GM08714 (cell line): ENCODE measurements around the gene SCCPDH.

Experiments
- H3K4me3 ChIP-seq: fragments of 200-500 bp; sonication (Bioruptor generic); 2 replicates; pipeline ENCODE4 v1.5.1; 2014; ENCODE audit warnings: mild to moderate bottlenecking, low read length, inconsistent platforms
- ZNF274 ChIP-seq: IDR thresholded peaks from 2 replicates; pipeline ENCODE4 v1.6.1; 2012; ENCODE audit warnings: mild to moderate bottlenecking, low read depth, low read length

Gene SCCPDH

DNA sequence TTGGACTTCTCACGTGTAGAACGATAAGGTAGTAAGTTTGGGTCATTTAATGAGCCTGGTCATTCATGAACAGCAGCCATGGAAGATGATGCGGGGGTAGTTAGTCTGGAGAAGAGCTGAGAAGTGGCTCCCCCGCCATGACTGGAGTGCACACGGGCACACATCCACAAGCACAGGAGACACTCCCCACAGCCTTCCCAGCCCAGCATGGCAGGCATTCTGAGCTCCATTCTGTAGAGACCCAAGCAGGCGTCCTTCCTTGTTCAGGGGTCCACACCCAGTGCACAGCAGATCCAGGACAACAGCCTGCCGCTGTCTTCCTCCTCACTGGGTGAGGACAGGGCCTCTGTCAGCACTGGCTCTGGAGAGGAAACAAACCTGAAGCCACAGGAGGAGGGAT, 57.0 kb downstream of the SCCPDH start:
- H3K4me3 ChIP-seq: no peak overlapping the region
- no peak for TF ChIP-seq ZNF274

DNA sequence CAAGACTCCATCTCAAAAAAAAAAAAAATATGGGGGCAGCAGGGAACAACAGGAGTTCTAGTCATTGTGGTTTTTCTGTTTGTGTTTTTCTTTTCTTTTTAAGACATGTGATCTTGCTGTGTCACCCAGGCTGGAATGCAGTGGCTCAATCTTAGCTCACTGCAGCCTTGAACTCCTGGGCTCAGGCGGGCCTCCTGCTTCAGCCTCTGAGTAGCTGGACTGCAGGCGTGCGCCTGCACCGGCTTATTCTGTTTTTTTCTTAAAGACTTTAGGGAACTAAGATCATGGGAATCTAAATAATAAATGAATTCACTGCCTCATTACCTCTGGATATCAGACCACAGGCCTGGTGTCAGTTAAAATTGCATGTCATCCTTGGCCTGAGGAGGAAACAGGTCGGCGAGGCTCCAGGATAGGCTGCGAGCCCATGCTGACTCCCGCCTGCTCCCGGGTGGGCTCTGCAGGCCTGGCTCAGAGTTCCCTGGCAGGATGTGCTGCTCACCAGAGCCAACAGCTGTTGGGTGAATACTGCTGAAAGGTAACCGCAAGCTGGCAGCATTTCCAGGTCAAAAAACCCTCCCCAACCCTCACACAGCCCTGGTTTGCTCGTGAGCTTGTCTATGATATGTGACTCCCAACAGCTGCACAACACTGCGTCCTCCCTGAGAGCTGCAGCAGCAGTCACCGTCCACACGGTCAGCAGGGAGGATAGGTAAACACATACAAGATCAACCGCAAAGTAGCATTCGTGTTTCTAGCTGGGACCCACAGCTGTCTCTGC, 58.1 kb downstream of the SCCPDH start:
- no peak overlapping the region for H3K4me3 ChIP-seq
- TF ChIP-seq ZNF274: no peak

DNA sequence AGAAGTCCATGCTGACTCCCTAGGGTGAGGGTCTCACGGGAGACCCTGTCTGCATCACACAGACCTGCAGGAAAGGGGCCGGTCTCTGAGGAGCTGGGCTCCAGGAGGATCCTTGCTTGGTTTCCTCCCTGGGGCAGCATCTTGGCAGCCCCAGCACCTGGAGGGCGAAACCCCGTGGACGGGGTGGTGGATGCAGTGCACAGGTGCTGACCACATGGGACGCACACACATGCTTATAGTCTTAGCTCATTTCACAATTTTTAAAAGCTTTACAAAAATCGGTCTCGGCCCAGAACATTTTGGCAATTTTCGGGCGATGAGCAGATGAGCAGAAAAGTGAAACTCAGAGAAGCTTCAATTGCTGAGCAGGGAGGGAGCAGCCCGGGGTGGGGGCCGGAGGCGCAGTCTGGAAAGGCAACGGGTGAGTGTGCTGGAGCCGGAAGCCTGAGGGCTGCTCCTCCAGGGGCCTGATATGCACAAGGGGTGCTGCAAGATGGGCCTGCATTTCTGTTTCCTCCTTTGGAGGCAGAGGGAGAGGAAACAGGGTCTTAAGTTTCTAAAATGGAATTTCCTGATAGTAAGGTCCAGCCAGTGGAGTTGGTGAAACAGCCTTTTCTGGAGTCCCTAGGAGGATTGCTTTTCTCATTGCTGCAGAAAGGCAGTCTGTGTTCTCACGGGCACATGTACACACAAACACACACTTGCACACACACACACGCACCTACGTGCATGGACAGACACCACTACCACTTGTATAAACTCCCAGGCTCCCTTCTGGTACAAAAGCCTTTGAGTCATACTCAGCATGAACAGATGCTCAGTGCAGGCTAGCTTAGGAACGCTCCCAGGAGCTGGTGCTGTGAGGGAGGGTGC, 60.6 kb downstream of the SCCPDH start:
- TF ChIP-seq ZNF274: no peak
- no peak overlapping the region for H3K4me3 ChIP-seq

DNA sequence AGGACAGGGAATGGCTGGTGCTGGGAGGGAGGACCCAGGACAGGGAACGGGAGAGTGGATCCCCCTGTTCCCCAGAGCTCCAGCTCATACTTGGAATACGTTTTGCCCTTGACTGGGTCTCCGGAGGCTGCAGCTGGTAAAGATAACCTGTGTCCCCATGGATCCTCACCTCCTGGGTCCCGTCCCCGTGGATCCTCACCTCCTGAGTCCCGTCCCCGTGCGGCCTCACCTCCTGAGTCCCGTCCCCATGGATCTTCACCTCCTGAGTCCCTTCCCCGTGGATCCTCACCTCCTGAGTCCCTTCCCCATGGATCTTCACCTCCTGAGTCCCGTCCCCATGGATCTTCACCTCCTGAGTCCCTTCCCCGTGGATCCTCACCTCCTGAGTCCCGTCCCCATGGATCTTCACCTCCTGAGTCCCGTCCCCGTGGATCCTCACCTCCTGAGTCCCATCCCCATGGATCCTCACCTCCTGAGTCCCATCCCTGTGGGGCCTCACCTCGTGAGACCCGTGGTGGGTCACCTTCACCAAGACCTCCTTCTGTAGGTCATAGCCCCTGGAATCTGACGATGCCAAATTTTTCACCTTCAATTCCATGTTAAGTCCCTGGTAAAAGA, 61.4 kb downstream of the SCCPDH start:
- H3K4me3 ChIP-seq: no peak overlapping the region
- TF ChIP-seq ZNF274: no peak

DNA sequence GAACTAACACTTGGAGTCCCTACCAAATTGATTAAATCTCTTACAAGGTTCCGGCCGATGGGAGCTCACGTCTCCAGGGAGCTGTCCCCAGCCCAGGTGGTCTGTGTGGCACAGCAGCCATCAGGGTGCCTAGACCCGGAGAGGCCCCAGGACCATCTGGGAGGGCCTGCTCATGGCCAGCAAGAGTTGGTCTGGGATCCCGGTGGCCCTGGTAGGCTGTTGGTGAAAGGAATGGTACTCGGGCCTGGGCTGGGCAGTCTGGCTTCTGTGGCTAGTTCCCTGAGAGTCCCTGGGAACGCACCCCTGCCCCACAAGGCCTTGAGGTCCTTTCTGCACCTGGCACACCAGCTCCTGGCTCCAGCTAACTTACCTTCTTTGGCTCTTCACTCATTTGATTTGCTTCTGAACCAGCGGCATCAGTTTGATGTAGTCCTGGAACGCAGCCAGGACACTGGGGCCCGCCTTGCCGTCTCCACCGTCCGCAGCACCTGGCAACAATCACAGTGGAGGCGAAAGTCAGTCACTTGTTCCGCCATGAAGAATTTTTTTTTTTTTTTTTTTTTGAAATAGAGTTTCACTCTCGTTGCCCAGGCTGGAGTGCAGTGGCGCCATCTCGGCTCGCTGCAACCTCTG, 62.5 kb downstream of the SCCPDH start:
- TF ChIP-seq ZNF274: no peak

DNA sequence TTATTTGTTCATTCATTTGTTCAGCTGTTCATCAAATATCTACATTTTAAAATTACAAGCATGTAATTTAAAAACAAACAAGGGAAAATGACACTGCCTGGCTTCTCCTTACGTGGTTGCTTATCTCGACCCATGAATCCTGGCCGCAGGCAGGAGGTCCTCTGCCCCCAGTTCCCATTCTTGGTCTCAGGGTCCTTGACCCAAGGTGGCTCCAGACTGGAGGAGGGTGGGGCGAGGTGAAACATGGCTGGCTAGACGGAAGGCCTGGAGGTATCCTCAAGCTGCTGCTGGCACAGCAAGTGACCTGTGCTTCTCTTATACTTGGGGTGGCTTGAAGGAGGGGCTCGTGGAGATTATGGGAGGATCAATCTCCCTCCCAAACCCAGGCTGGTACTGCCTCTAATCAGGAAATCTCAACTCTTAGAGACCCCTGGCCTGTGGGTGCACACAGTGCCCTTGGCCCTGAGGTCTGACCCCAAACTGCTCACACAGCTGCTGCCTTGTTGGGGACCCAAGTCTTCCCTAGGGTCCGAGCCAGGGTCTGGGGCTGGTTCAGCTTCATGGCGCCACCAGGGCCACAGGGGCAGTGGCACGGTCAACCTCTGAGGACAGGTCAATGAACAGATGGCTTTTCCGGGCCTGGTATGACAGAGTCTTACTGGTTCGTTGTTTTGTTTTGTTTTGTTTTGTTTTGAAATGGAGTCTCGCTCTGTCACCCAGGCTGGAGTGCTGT, 63.7 kb downstream of the SCCPDH start:
- TF ChIP-seq ZNF274: no peak
- no peak overlapping the region for H3K4me3 ChIP-seq

More for the DNA sequence above, 62.5 kb downstream of the SCCPDH start:
- no peak overlapping the region for H3K4me3 ChIP-seq

DNA sequence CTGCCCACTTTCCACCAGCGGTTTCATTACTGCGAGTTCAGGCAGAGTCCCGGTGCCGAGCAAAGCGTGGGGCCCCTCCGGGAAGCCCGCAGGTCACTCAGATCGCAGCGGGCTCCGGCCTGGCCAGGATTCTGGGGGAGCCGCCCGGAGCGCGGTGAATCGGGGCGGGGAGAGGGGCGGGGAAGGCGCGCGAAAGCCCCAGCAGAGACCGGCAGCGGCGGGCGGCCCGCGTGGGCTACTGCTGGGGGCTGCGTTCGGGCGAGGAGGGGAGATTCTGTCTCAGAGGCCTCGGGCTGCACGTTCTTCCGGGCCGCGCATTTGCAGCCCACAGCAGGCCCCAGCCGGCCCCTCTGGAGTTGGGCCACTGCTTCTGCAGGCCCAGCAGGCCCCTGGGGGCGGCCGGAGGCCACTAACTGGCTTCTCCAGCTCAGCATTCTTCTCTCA, 64.7 kb downstream of the SCCPDH start:
- H3K4me3 ChIP-seq: no peak overlapping the region

DNA sequence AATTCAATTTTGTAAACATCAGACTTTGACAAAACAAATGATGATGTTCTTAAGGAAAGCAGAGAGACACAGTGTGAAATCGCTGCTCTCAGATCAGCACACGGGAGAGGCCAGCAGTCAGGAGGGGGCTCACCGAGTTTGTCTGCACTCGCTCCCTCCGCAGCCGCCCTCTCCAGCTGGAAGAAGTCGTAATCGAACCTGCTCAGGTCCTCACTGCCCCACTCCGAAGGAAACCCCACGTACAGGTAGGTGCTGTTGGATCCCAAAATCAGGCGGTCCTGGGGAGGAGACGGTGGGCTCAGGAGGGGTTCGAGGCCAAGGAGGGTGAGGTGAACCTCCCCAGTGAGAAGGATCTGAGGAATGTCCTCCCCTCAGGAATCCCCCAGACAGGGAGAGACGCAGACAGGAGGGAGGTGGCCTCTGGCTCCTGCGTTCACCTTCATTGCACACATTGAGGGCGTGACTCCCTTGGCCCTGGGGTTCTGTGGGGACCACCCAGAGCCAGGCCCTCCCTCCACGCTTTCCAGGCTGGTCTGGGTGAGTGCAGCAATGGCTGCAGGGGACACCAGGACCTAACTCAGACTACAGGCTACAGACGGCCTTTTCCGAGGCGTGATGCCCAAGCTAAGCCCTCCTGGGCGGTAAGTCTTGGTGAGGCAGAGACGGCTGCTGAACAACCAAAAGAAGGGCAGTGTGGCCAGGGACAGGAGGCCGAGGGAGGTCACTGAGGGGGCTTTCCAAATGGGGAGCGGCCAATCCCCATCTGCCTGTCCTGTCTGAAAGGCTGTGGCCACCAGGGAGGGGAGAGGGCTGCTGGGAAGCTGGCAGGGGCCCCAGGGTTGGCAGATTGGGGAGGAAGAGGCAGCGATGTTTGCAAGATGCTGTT, 65.5 kb downstream of the SCCPDH start:
- H3K4me3 ChIP-seq: no peak overlapping the region
- TF ChIP-seq ZNF274: no peak

More for the DNA sequence above, 64.7 kb downstream of the SCCPDH start:
- TF ChIP-seq ZNF274: no peak

DNA sequence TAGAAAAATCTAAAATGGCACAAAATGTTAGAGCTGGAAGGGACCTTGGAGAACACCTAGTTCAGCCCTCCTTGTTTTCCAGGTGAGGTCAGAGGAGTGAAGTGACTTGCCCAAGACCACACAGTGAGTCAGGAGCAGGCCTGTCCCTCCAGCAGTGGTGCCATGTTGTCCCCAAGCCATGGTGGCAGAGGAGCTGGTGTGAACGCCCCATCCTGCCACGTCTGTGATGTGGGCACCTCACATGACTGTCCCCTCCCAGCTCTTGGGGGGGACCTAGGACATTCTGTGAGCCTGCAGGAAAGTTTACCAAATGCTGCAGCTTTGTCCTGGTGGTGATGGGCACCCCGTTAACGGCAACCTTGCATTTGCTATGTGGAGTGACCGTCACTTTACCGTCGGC, 66.2 kb downstream of the SCCPDH start:
- no peak for TF ChIP-seq ZNF274
- no peak overlapping the region for H3K4me3 ChIP-seq

DNA sequence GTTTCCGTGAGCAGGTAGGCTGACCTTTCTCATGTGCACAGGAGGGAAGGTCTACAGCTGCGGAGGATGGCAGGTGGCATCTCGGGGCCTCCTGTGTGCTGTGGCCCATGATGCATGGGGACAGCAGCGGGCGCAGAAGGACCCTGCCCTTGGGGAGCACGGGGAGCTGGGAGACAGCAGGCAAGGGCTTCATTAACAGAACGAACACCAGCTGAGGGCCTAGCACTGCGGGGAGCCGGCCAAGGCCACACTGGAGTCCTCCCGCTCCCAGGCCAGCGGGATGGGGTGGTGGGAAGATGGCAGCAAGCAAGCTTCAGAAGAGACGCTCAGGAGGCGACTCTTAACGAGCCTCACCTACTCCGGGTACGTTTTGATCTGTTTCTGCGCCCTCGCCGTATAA, 66.6 kb downstream of the SCCPDH start:
- H3K4me3 ChIP-seq: no peak overlapping the region
- no peak for TF ChIP-seq ZNF274

DNA sequence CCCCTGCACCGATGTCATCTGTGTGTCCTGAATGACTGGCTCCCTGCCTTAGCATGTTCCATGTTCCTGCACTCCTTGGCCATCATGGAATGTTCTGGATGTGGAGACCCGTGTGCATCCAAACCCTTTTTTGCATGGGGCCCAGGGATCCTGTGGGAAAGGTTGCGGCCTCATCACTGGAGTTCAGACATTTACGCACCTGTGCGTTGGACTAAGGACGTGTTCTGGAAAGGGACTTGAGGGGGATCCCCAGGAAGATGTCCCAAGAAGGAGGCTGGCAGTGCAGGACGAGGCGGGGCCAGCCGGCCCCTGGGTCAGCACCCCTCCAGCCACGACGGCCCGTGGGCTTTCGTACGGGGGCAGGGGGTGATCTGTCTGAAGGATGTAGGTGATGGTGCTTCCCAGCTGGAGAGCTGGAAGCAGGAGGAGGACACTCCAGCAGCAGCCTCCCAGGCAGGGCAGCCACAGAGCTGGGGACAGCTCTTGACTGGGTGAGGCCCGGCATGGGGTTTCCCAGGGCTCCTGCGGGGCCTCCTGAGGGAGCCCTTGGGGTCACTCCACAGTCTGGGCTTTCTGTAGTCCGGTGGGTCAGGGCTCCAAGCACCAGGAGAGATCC, 67.2 kb downstream of the SCCPDH start:
- no peak for TF ChIP-seq ZNF274
- H3K4me3 ChIP-seq: no peak overlapping the region

DNA sequence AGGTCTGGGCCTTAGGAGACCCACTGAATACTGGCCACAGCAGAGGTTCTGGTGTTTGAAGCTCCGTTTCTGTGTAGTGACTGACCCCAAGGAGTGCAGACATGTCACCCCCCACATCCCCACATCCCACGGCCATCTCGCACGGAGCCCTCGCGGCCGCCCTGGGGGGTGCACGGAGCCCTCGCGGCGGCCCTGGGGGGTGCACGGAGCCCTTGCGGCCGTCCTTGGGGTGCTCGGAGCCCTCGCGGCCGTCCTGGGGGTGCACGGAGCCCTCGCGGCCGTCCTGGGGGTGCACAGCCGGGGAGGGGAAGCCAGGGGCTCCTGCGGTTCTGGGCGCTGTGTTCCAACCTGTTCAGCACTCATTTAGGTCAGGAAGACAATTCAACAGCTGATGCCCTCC, 68.4 kb downstream of the SCCPDH start:
- no peak overlapping the region for H3K4me3 ChIP-seq
- TF ChIP-seq ZNF274: no peak
